IgD-negative memory B cell (primary cell): ENCODE measurements around the gene CIROP. TPM values are rescaled to one million over a fixed set of nuclear protein-coding genes. Genes with fewer than 3 reads are reported as not detected.
A peak's percentile ranks its signal among the peaks of the same experiment; 100 is the strongest.

Source experiments
- H3K27ac Mint-ChIP-seq, 3 donors: one replicate each; pipeline ENCODE4 v1.8.0; 2020 to 2022; ENCODE audit warnings: mild to moderate bottlenecking in 3 of 3, mixed read lengths in 3 of 3, moderate library complexity in 1 of 3
- H3K27me3 Mint-ChIP-seq: one replicate; pipeline ENCODE4 v1.8.0; 2021; ENCODE audit warnings: mixed read lengths
- H3K36me3 Mint-ChIP-seq: one replicate; pipeline ENCODE4 v1.8.0; 2020; ENCODE audit warnings: mild to moderate bottlenecking, mixed read lengths
- H3K4me1 Mint-ChIP-seq, 3 donors: one replicate each; pipeline ENCODE4 v1.8.0; 2020 to 2022; ENCODE audit warnings: mixed read lengths in 3 of 3, mild to moderate bottlenecking in 1 of 3
- H3K4me3 Mint-ChIP-seq, 4 donors: one replicate each; pipeline ENCODE4 v1.8.0; 2020 to 2022; ENCODE audit warnings: mild to moderate bottlenecking in 4 of 4, mixed read lengths in 4 of 4, moderate library complexity in 3 of 4
- H3K9me3 Mint-ChIP-seq, 3 donors: one replicate each; pipeline ENCODE4 v1.8.0; 2020 to 2021; ENCODE audit warnings: mixed read lengths in 3 of 3, mild to moderate bottlenecking in 1 of 3
- polyA plus RNA-seq: library from polyadenylated mRNA; unstranded; fragments of 300-500 nt; fragmentation: Illumina TruSeq; gene quantifications from one replicate; pipeline ENCODE4 v1.2.3, GENCODE V29; 2021

The CIROP gene
- polyA plus RNA-seq, 1 donor from 2014 or later: not detected

- Mint-ChIP-seq H3K27me3 (no peaks in the 10 kb centered on the region), H3K4me1 (no peaks in the 10 kb centered on the region), H3K4me3 (no peak overlapping the region), H3K27ac (peak overlapping the region in 1 of 3 donors; percentile 32), H3K9me3 (no peaks in the 10 kb centered on the region), H3K36me3 (no peaks in the 10 kb centered on the region)
These were observed 26.1 kb downstream of the CIROP start for GRCh38 chr14:23078692-23079116.

GRCh38 chr14:23077962-23078361 is 26.8 kb downstream of the CIROP start:
- Mint-ChIP-seq H3K36me3 (no peaks in the 10 kb centered on the region), H3K9me3 (no peaks in the 10 kb centered on the region), H3K27me3 (no peaks in the 10 kb centered on the region), H3K27ac (peak overlapping the region in 2 of 3 donors; percentile 32 to 57), H3K4me1 (no peaks in the 10 kb centered on the region), H3K4me3 (no peak overlapping the region)

DNA sequence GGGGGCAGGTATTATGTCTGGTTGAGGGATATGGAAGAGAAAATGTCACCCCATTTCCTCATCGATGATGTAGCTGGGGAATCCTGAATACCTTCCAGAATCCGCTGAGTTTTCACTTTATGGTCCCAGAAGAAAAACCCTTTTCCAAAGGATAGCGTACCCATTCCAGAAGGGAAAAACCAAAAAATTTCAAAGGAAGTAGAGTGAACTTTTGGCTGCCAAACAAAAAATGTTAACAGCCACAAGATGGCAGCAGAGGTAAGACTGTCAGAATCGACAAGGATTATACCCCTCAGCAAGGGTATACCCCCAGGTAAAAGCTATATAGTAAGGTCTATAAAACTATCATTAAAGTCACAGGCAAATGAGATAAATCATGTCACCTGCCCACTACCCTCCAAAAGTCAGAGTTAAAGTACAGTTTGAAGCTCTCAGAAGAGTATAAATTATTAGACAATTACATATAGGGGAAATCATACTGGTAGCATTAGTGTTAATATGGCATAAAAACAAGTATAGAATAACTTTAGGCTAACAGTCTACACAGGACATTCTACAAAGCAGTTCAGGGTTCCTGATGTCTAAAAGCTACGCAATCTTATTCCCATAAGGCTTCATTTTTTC is 27.9 kb downstream of the CIROP start:
- Mint-ChIP-seq H3K9me3 (no peaks in the 10 kb centered on the region), H3K4me1 (peaks cover 1 to 8% (median 4%) of the 10 kb centered on the region in 3 donors)

GRCh38 chr14:23074906-23075305 is 29.9 kb downstream of the CIROP start:
- H3K4me1 Mint-ChIP-seq: peaks cover 14 to 23% (median 18%) of the 10 kb centered on the region in 3 donors
- no peaks in the 10 kb centered on the region for H3K27me3 Mint-ChIP-seq
- H3K36me3 Mint-ChIP-seq: no peaks in the 10 kb centered on the region
- no peak overlapping the region for H3K4me3 Mint-ChIP-seq
- H3K9me3 Mint-ChIP-seq: no peaks in the 10 kb centered on the region
- H3K27ac Mint-ChIP-seq: no peak overlapping the region

More for the DNA sequence above, 27.9 kb downstream of the CIROP start:
- Mint-ChIP-seq H3K27ac (peak overlapping the region in 2 of 3 donors; percentile 35 to 39), H3K36me3 (no peaks in the 10 kb centered on the region), H3K27me3 (no peaks in the 10 kb centered on the region), H3K4me3 (no peak overlapping the region)

GRCh38 chr14:23071921-23072539 is 32.8 kb downstream of the CIROP start:
- H3K36me3 Mint-ChIP-seq: no peaks in the 10 kb centered on the region
- H3K9me3 Mint-ChIP-seq: no peaks in the 10 kb centered on the region
- peak overlapping the region in 2 of 3 donors; percentile 88 to 93 for H3K27ac Mint-ChIP-seq
- peak overlapping the region; percentile 88 to 98 (median 95) for H3K4me3 Mint-ChIP-seq
- no peaks in the 10 kb centered on the region for H3K27me3 Mint-ChIP-seq
- peaks cover 20 to 30% (median 25%) of the 10 kb centered on the region in 3 donors for H3K4me1 Mint-ChIP-seq

DNA sequence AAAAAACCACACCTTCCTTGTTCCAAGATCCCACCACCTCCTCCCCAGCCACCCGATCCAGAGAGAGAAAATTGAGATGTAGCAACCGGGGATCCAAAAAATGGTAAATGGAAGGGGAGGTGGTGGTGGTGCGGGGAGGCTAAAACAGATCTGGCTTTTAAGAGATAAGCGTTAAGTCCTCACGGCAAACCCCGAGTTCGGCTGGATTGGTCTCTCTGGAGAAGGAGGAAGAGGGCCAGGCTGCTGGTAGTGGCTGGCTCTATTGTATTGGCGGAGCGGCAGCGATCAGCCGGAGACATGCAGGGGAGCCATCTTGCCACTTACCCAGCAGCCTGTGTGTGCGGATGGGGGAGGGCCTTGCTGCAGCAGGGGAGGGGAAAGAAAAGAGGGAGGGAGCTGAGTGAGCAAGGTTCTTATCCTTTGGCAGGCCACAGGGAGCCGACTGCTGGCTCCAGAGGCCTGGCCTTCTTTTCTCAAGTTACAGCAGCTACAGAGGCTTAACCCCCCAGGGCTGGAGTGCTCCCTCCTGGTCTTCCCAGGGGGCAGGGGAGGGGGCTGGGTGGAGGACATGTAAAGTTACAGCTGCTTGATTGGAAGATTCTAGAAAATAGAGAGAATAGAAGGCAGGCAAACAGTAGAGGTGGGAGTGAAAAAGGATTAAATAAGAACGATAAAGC is 33.4 kb downstream of the CIROP start:
- Mint-ChIP-seq H3K36me3 (no peaks in the 10 kb centered on the region), H3K4me1 (peaks cover 20 to 30% (median 25%) of the 10 kb centered on the region in 3 donors), H3K27ac (peak overlapping the region; percentile 88 to 94 (median 93))

GRCh38 chr14:23070262-23071129 is 34.3 kb downstream of the CIROP start:
- Mint-ChIP-seq H3K4me1 (peaks cover 20 to 30% (median 25%) of the 10 kb centered on the region in 3 donors), H3K27me3 (no peaks in the 10 kb centered on the region), H3K27ac (peak overlapping the region; percentile 88 to 94 (median 93)), H3K9me3 (no peaks in the 10 kb centered on the region), H3K4me3 (peak overlapping the region; percentile 88 to 98 (median 95)), H3K36me3 (peaks cover 3% of the 10 kb centered on the region)

More for the DNA sequence above, 33.4 kb downstream of the CIROP start:
- Mint-ChIP-seq H3K4me3 (peak overlapping the region; percentile 88 to 98 (median 95)), H3K9me3 (no peaks in the 10 kb centered on the region), H3K27me3 (no peaks in the 10 kb centered on the region)

- H3K36me3 Mint-ChIP-seq: peaks cover 3% of the 10 kb centered on the region
- H3K4me1 Mint-ChIP-seq: peaks cover 20 to 30% (median 25%) of the 10 kb centered on the region in 3 donors
- no peaks in the 10 kb centered on the region for H3K9me3 Mint-ChIP-seq
- peak overlapping the region; percentile 39 to 89 (median 53) for H3K27ac Mint-ChIP-seq
- peak overlapping the region in 3 of 4 donors; percentile 32 to 88 (median 49) for H3K4me3 Mint-ChIP-seq
- H3K27me3 Mint-ChIP-seq: no peaks in the 10 kb centered on the region
These were observed 35.4 kb downstream of the CIROP start for GRCh38 chr14:23069413-23069806.

DNA sequence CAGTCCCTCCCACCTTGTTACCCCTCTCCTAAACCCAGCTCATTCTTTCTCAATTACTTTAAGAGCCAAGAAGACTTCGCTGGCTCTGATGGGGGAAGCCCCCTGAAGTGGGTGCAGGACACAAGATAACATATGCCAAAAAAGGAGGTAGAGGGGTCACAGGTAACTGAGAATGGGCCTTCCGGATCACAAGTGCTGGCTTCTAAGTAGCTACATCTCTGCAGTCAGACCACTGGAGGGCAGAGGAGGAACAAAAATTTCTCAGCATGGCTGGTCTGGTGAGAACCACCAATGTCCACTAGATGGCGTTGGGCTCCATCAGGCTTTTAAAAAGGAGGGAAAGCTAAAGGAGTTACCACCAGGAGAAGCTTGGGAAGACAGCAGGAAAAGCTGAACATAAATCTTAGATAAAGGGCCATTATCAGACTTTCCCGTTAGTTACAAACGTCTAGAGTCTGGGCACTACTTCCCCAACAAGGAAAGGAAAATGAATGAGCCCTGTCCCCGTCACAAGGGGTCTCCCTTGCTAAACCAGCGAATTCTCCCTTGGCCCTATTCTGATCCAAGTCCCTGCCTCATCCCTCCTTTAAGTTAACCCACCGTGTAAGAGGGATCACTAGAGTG is 35.9 kb downstream of the CIROP start:
- peak overlapping the region in 3 of 4 donors; percentile 32 to 88 (median 49) for H3K4me3 Mint-ChIP-seq
- H3K36me3 Mint-ChIP-seq: peaks cover 3% of the 10 kb centered on the region
- H3K9me3 Mint-ChIP-seq: no peaks in the 10 kb centered on the region
- H3K27ac Mint-ChIP-seq: peak overlapping the region; percentile 88 to 92 (median 89)
- peaks cover 20 to 30% (median 25%) of the 10 kb centered on the region in 3 donors for H3K4me1 Mint-ChIP-seq
- no peaks in the 10 kb centered on the region for H3K27me3 Mint-ChIP-seq

DNA sequence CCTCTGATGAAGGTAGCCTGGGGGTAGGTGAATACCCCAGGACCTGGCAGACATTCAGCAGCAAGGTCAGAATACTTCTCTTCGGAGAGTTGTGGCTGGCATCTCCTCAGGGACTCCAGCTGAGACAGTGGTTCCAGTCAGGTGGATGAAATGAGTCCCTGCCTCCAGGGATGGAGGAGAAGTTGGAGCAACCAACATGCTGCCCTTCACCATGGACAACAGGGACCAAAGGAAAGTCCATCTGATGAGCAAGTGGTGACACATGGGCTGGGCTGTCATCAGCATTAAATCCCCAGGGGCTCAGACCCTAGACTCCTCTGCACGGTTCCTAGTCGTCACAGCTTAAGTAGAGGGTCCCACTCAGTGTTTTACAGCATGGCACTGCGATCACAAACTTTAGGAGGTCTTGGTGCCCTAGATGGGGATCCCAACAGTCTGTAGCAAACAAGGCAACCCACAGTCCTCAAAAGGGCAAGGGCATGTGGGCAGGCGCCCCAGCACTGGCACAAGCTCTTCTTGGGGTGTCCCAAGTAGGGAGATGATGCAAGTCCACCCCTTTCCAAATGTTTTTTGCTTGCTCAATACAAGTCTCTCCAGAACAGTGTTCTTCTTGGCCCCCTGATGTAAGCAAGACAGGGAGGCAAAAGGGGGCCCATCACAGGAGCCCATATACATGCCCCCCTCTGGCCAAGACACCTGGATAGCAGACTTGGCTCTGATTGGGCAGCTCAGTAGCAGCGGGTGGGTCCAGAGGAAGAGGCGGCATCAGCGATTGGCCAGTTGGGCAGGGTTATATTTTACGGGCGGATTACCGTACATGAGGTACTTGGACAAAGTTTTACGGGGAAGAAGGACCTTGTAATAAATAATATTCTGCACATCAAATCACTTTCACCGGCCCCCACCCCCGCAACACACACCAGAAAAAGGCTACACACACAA is 36.7 kb downstream of the CIROP start:
- Mint-ChIP-seq H3K4me1 (peaks cover 20 to 30% (median 25%) of the 10 kb centered on the region in 3 donors), H3K36me3 (peaks cover 3% of the 10 kb centered on the region), H3K9me3 (no peaks in the 10 kb centered on the region), H3K4me3 (no peak overlapping the region), H3K27me3 (no peaks in the 10 kb centered on the region), H3K27ac (peak overlapping the region in 2 of 3 donors; percentile 88 to 89)

- Mint-ChIP-seq H3K27ac (no peak overlapping the region), H3K4me1 (peaks cover 20 to 24% (median 23%) of the 10 kb centered on the region in 3 donors), H3K36me3 (peaks cover 3% of the 10 kb centered on the region), H3K9me3 (no peaks in the 10 kb centered on the region), H3K4me3 (no peak overlapping the region), H3K27me3 (no peaks in the 10 kb centered on the region)
These were observed 37.7 kb downstream of the CIROP start for GRCh38 chr14:23066855-23067744.

- peak overlapping the region in 1 of 4 donors; percentile 50 for H3K4me3 Mint-ChIP-seq
- H3K9me3 Mint-ChIP-seq: no peaks in the 10 kb centered on the region
- peaks cover 3% of the 10 kb centered on the region for H3K36me3 Mint-ChIP-seq
- no peak overlapping the region for H3K27ac Mint-ChIP-seq
- peaks cover 14 to 17% (median 16%) of the 10 kb centered on the region in 3 donors for H3K4me1 Mint-ChIP-seq
- H3K27me3 Mint-ChIP-seq: no peaks in the 10 kb centered on the region
These were observed 38.4 kb downstream of the CIROP start for GRCh38 chr14:23066368-23066767.
